Trophoblast cell (in vitro differentiated cells and primary cell): ENCODE measurements around the gene MBTPS2.

Experiments used
- DNase-seq, 2 donors: peaks; one replicate each; pipeline ENCODE4 v3.0.0-alpha.2; 2016
- H2AFZ ChIP-seq: 2 replicates; pipeline ENCODE4 v1.6.1; 2013; ENCODE audit warnings: low read length, moderate library complexity, mild to moderate bottlenecking; ENCODE audit not compliant: insufficient read depth, poor library complexity
- H2AK5ac ChIP-seq: 2 replicates; pipeline ENCODE4 v1.6.1; 2013; ENCODE audit warnings: mild to moderate bottlenecking, low read length
- H2BK120ac ChIP-seq: 2 replicates; pipeline ENCODE4 v1.6.1; 2013; ENCODE audit warnings: low read length, mild to moderate bottlenecking, moderate library complexity; ENCODE audit not compliant: insufficient read depth, poor library complexity
- H2BK12ac ChIP-seq: 2 replicates; pipeline ENCODE4 v1.6.1; 2013; ENCODE audit warnings: mild to moderate bottlenecking, low read length, moderate library complexity
- H2BK5ac ChIP-seq: 2 replicates; pipeline ENCODE4 v1.6.1; 2013; ENCODE audit warnings: low read length, low read depth, moderate library complexity, mild to moderate bottlenecking; ENCODE audit not compliant: poor library complexity
- H3K14ac ChIP-seq: 2 replicates; pipeline ENCODE4 v1.6.1; 2013; ENCODE audit warnings: mild to moderate bottlenecking, low read length
- H3K18ac ChIP-seq: 2 replicates; pipeline ENCODE4 v1.6.1; 2013; ENCODE audit warnings: mild to moderate bottlenecking, low read length
- H3K23ac ChIP-seq: 2 replicates; pipeline ENCODE4 v1.6.1; 2013; ENCODE audit warnings: low read length
- H3K27ac ChIP-seq: 2 replicates; pipeline ENCODE4 v1.5.1; 2013; ENCODE audit warnings: low read depth, mild to moderate bottlenecking, inconsistent platforms, low read length, moderate library complexity
- H3K27me3 ChIP-seq: 2 replicates; pipeline ENCODE4 v1.6.1; 2013; ENCODE audit warnings: inconsistent platforms, mild to moderate bottlenecking, low read length, moderate library complexity; ENCODE audit not compliant: insufficient read depth
- H3K36me3 ChIP-seq, 2 experiments: 1 replicate in 1 of 2; 2 replicates in 1 of 2; pipeline ENCODE4 v1.6.1; 2013; ENCODE audit warnings: low read length in 2 of 2, mild to moderate bottlenecking in 2 of 2, moderate library complexity in 1 of 2; ENCODE audit not compliant: insufficient read depth in 2 of 2, control insufficient read depth in 1 of 2
- H3K4ac ChIP-seq: 2 replicates; pipeline ENCODE4 v1.6.1; 2013; ENCODE audit warnings: low read depth, mild to moderate bottlenecking, low read length, moderate library complexity
- H3K4me1 ChIP-seq, 2 experiments: 1 replicate in 1 of 2; 2 replicates in 1 of 2; pipeline ENCODE4 v1.6.1; 2013; ENCODE audit warnings: low read length in 2 of 2, mild to moderate bottlenecking in 2 of 2, moderate library complexity in 1 of 2; ENCODE audit not compliant: insufficient read depth in 2 of 2, control insufficient read depth in 1 of 2
- H3K4me2 ChIP-seq: 2 replicates; pipeline ENCODE4 v1.6.1; 2013; ENCODE audit warnings: inconsistent platforms, mild to moderate bottlenecking, low read length, moderate library complexity
- H3K4me3 ChIP-seq: 2 replicates; pipeline ENCODE4 v1.5.1; 2013; ENCODE audit warnings: mild to moderate bottlenecking, low read depth, low read length, inconsistent platforms
- H3K79me1 ChIP-seq: one replicate; pipeline ENCODE4 v1.6.1; 2013; ENCODE audit warnings: low read length
- H3K79me2 ChIP-seq: 2 replicates; pipeline ENCODE4 v1.6.1; 2013; ENCODE audit warnings: low read length, mild to moderate bottlenecking; ENCODE audit not compliant: control insufficient read depth, insufficient read depth, poor library complexity
- H3K9ac ChIP-seq: 2 replicates; pipeline ENCODE4 v1.6.1; 2013; ENCODE audit warnings: mild to moderate bottlenecking, low read length
- H3K9me3 ChIP-seq: 2 replicates; pipeline ENCODE4 v1.6.1; 2013; ENCODE audit warnings: low read depth, mild to moderate bottlenecking, control low read depth, inconsistent platforms, low read length; ENCODE audit not compliant: insufficient read depth
- H4K12ac ChIP-seq: 2 replicates; pipeline ENCODE4 v1.6.1; 2013; ENCODE audit warnings: low read depth, mild to moderate bottlenecking, low read length, moderate library complexity
- H4K8ac ChIP-seq: 2 replicates; pipeline ENCODE4 v1.6.1; 2013; ENCODE audit warnings: low read depth, mild to moderate bottlenecking, low read length, moderate library complexity
- H4K91ac ChIP-seq: one replicate; pipeline ENCODE4 v1.6.1; 2013; ENCODE audit warnings: low read depth, mild to moderate bottlenecking, low read length, moderate library complexity
- WGBS: extraction: QIAGEN DNeasy Blood & Tissue Kit; methylation state at CpG from one replicate; pipeline ENCODE4 v1.1.7; 2013; ENCODE audit warnings: missing lambda C conversion rate; ENCODE audit not compliant: insufficient read length, insufficient coverage; ENCODE audit errors: extremely low coverage; 5-methylcytosine and 5-hydroxymethylcytosine counted together

MBTPS2 gene

DNA sequence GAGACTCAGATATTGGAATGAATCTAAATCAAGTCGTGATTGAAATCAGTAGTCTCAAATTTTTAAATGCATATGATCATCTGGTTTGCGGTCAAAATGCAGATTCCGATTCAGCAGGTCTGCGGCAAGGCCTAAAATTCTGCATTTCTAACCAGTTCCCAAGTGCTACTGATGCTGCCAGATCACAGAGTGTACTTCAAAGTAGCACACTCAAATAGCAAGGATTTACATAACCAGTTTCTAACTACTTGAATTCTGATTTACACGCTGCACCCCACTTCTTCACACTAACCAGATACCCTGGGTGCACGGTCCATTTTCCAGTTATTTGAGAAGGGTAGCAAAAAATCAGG lies 752 bp downstream of the MBTPS2 start:
- Histone ChIP-seq H3K4me1 (no peaks in the 10 kb centered on the region), H2AK5ac (no peak overlapping the region), H3K18ac (no peak overlapping the region), H3K36me3 (no peaks in the 10 kb centered on the region), H2BK5ac (no peak overlapping the region), H4K12ac (no peak overlapping the region), H3K27ac (no peak overlapping the region), H2BK120ac (no peak overlapping the region), H3K14ac (no peak overlapping the region), H3K23ac (no peak overlapping the region), H3K79me1 (peaks cover 4% of the 10 kb centered on the region), H4K91ac (no peak overlapping the region), H4K8ac (no peak overlapping the region), H3K27me3 (no peaks in the 10 kb centered on the region), H3K79me2 (peaks cover 4% of the 10 kb centered on the region), H3K9me3 (no peaks in the 10 kb centered on the region), H3K4ac (no peak overlapping the region), H2BK12ac (no peak overlapping the region), H3K9ac (no peak overlapping the region), H3K4me3 (no peak overlapping the region), H2AFZ (no peak overlapping the region), H3K4me2 (peak overlapping the region; percentile 49)
- no CpG with 5 or more reads among the region's 6 CpGs for WGBS
- no peak for DNase-seq

DNA sequence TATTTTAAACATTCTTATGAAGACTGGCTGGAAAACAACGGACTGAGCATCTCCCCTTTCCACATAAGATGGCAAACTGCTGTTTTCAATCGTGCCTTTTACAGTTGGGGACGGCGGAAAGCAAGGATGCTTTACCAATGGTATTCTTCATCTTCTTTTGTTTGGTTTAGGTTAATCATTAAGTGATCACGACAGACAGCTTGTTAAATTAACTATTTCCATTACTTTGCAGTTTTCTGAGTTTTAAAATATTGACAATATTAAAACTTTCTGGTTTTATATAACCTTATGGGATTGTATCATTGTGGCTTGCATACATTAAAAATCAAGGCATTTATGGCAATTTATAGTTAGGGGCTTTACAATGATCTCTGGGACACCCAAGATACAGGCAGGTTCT lies 3.8 kb downstream of the MBTPS2 start:
- Histone ChIP-seq H3K23ac (no peak overlapping the region), H2BK12ac (no peak overlapping the region), H3K79me1 (peaks cover 4% of the 10 kb centered on the region), H3K14ac (no peak overlapping the region), H4K12ac (no peak overlapping the region), H4K8ac (no peak overlapping the region), H3K27ac (no peak overlapping the region), H2AFZ (no peak overlapping the region), H2AK5ac (no peak overlapping the region), H3K9me3 (no peaks in the 10 kb centered on the region), H3K36me3 (no peaks in the 10 kb centered on the region), H2BK5ac (no peak overlapping the region), H3K9ac (no peak overlapping the region), H3K79me2 (peaks cover 4% of the 10 kb centered on the region), H3K4me3 (no peak overlapping the region), H3K4me1 (no peaks in the 10 kb centered on the region), H2BK120ac (no peak overlapping the region), H3K27me3 (no peaks in the 10 kb centered on the region), H4K91ac (no peak overlapping the region), H3K18ac (no peak overlapping the region), H3K4ac (no peak overlapping the region), H3K4me2 (no peak overlapping the region)
- no CpG with 5 or more reads among the region's 5 CpGs for WGBS
- no peak for DNase-seq

DNA sequence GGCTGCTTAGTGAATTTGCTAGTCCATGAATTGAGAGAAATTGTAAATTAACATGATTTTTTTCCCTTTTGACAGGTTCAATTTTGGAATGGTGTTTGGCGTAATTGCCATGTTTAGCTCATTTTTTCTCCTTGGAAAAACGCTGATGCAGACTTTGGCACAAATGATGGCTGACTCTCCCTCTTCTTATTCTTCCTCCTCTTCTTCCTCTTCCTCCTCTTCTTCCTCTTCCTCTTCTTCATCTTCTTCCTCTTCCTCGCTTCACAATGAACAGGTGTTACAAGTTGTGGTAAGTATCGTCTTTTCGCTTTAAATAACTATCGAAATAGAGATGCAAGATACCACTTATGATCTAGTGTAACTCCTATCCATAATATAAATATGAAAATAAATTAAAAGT lies 5.7 kb downstream of the MBTPS2 start:
- H3K79me1 ChIP-seq = no peaks in the 10 kb centered on the region
- H3K4ac ChIP-seq = no peak overlapping the region
- H2BK120ac ChIP-seq = no peak overlapping the region
- no peak overlapping the region for H3K4me2 ChIP-seq
- H4K12ac ChIP-seq = no peak overlapping the region
- no peak overlapping the region for H4K8ac ChIP-seq
- 100% methylated on average over 1 of the region's 6 CpGs for WGBS
- H3K27ac ChIP-seq = no peak overlapping the region
- no peak overlapping the region for H3K14ac ChIP-seq
- H3K79me2 ChIP-seq = no peaks in the 10 kb centered on the region
- no peak overlapping the region for H3K23ac ChIP-seq
- no peak overlapping the region for H2BK5ac ChIP-seq
- H2AK5ac ChIP-seq = no peak overlapping the region
- no peak overlapping the region for H3K4me3 ChIP-seq
- no peak overlapping the region for H3K18ac ChIP-seq
- no peak overlapping the region for H3K9ac ChIP-seq
- no peaks in the 10 kb centered on the region for H3K36me3 ChIP-seq
- no peak overlapping the region for H2AFZ ChIP-seq
- no peaks in the 10 kb centered on the region for H3K9me3 ChIP-seq
- H3K27me3 ChIP-seq = no peaks in the 10 kb centered on the region
- H4K91ac ChIP-seq = no peak overlapping the region
- no peaks in the 10 kb centered on the region for H3K4me1 ChIP-seq
- H2BK12ac ChIP-seq = no peak overlapping the region
- no peak for DNase-seq

DNA sequence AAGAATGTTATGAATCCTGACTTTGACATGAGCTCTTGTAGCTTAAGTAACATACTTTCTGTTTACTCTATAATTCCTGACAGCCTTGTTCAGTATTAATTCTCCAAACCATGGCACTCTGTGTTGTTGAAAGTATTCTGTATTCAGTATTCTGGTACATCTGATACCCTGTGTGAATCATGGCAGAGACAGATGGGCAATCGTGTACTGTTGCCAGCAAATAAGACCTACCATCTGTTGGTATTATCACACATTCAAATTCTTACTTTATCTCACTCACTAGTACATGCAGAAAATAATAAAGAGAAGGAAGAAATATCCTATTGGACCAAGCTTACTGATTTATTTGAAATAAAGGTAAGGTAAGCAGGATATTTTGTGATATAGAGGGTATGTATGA lies 7.9 kb downstream of the MBTPS2 start:
- Histone ChIP-seq H3K23ac (no peak overlapping the region), H2BK5ac (no peak overlapping the region), H3K9me3 (no peaks in the 10 kb centered on the region), H3K79me2 (no peaks in the 10 kb centered on the region), H2AK5ac (no peak overlapping the region), H4K8ac (no peak overlapping the region), H2BK12ac (no peak overlapping the region), H3K4ac (no peak overlapping the region), H4K12ac (no peak overlapping the region), H3K9ac (no peak overlapping the region), H3K36me3 (peaks cover 0 to 2% of the 10 kb centered on the region in 2 experiments), H3K4me1 (no peaks in the 10 kb centered on the region), H3K18ac (no peak overlapping the region), H4K91ac (no peak overlapping the region), H2AFZ (no peak overlapping the region), H3K27ac (no peak overlapping the region), H3K79me1 (no peaks in the 10 kb centered on the region), H2BK120ac (no peak overlapping the region), H3K27me3 (no peaks in the 10 kb centered on the region), H3K4me3 (no peak overlapping the region), H3K14ac (no peak overlapping the region), H3K4me2 (no peak overlapping the region)
- no CpG with 5 or more reads among the region's 1 CpG for WGBS
- no peak for DNase-seq

DNA sequence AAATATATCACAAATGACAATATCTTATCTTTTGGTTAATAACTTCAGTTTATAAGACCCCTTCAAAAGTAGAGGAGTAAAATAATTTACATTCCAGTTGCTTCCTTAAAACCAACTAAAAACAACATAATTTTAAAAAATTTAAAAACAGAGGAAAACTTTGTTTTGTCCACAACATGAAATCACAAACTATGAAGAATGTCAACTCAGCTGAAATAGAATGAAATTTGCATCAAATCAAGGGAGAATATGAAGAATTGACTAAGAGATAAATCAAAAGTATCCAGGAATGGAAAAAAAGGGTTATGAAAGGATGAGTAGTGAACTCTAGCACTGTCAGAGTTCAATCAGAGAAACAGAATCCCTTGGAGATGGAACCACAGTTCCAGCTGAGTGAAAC lies 14.2 kb downstream of the MBTPS2 start:
- Histone ChIP-seq H3K23ac (no peak overlapping the region), H3K27ac (no peak overlapping the region), H3K4me2 (no peak overlapping the region), H3K36me3 (peaks cover 10 to 12% of the 10 kb centered on the region in 2 experiments), H3K9me3 (no peaks in the 10 kb centered on the region), H3K9ac (no peak overlapping the region), H3K4me1 (no peaks in the 10 kb centered on the region), H3K4ac (no peak overlapping the region), H3K79me2 (no peaks in the 10 kb centered on the region), H3K79me1 (no peaks in the 10 kb centered on the region), H2BK5ac (no peak overlapping the region), H3K4me3 (no peak overlapping the region), H4K91ac (no peak overlapping the region), H2BK12ac (no peak overlapping the region), H2AK5ac (no peak overlapping the region), H2BK120ac (no peak overlapping the region), H3K27me3 (no peaks in the 10 kb centered on the region), H4K12ac (no peak overlapping the region), H4K8ac (no peak overlapping the region), H3K14ac (no peak overlapping the region), H3K18ac (no peak overlapping the region), H2AFZ (no peak overlapping the region)
- DNase-seq = no peak
